ENCODE results near the gene AADACL2.
"Not testable (repeated sequence)": the region's sequence is repeated elsewhere in the genome, so short reads cannot be mapped to it uniquely, and the experiment has no call there.

Gene AADACL2

GRCh38 chr3:151733613-151734012, at the start of gene AADACL2:
AADACL2 (plus strand) TSS chr3:151733927; CDS start chr3:151734036, 109 bp downstream.
- DNase-seq (ENCODE audit: low read depth, low spot score), result no peak

GRCh38 chr3:151684094-151684493, 49.6 kb upstream of the AADACL2 start:
- DNase-seq (ENCODE audit: low read depth, low spot score), result no peak

- no peak for DNase-seq (ENCODE audit: low read depth, low spot score)
Observed at GRCh38 chr3:151686257-151686656, 47.5 kb upstream of the AADACL2 start.

- no peak for DNase-seq (ENCODE audit: low read depth, low spot score)
Observed at GRCh38 chr3:151687076-151687475, 46.7 kb upstream of the AADACL2 start.

- no peak for DNase-seq (ENCODE audit: low read depth, low spot score)
Observed at GRCh38 chr3:151688571-151688970, 45.2 kb upstream of the AADACL2 start.

- no peak for DNase-seq (ENCODE audit: low read depth, low spot score)
Observed at GRCh38 chr3:151690645-151691044, 43.1 kb upstream of the AADACL2 start.

GRCh38 chr3:151697496-151697895, 36.2 kb upstream of the AADACL2 start:
- DNase-seq (ENCODE audit: low read depth, low spot score), result peak; percentile 4

GRCh38 chr3:151707216-151707615, 26.5 kb upstream of the AADACL2 start:
- no peak for DNase-seq (ENCODE audit: low read depth, low spot score)

- no peak for DNase-seq (ENCODE audit: low read depth, low spot score)
Observed at GRCh38 chr3:151708868-151709267, 24.9 kb upstream of the AADACL2 start.

- peak; percentile 6 for DNase-seq (ENCODE audit: low read depth, low spot score)
Observed at GRCh38 chr3:151709847-151710246, 23.9 kb upstream of the AADACL2 start.

- no peak for DNase-seq (ENCODE audit: low read depth, low spot score)
Observed at GRCh38 chr3:151721294-151721693, 12.4 kb upstream of the AADACL2 start.

GRCh38 chr3:151722856-151723255, 10.9 kb upstream of the AADACL2 start:
- no peak for DNase-seq (ENCODE audit: low read depth, low spot score)

GRCh38 chr3:151724576-151725562, 8.9 kb upstream of the AADACL2 start:
- no peak for DNase-seq (ENCODE audit: low read depth, low spot score)

- no peak for DNase-seq (ENCODE audit: low read depth, low spot score)
Observed at GRCh38 chr3:151726016-151726415, 7.7 kb upstream of the AADACL2 start.

- DNase-seq (ENCODE audit: low read depth, low spot score), result no peak
Observed at GRCh38 chr3:151732861-151733260, 866 bp upstream of the AADACL2 start.

- no peak for DNase-seq (ENCODE audit: low read depth, low spot score)
Observed at GRCh38 chr3:151740581-151740980, 6.9 kb downstream of the AADACL2 start.

- DNase-seq (ENCODE audit: low read depth, low spot score), result no peak
Observed at GRCh38 chr3:151743855-151744254, 10.1 kb downstream of the AADACL2 start.

- DNase-seq (ENCODE audit: low read depth, low spot score), result no peak
Observed at GRCh38 chr3:151750181-151750580, 16.5 kb downstream of the AADACL2 start.

- DNase-seq (ENCODE audit: low read depth, low spot score), result no peak
Observed at GRCh38 chr3:151750678-151751077, 17.0 kb downstream of the AADACL2 start.

GRCh38 chr3:151751161-151751560, 17.4 kb downstream of the AADACL2 start:
- DNase-seq (ENCODE audit: low read depth, low spot score), result no peak

- no peak for DNase-seq (ENCODE audit: low read depth, low spot score)
Observed at GRCh38 chr3:151753846-151754245, 20.1 kb downstream of the AADACL2 start.

GRCh38 chr3:151761581-151761980, 27.9 kb downstream of the AADACL2 start:
- no peak for DNase-seq (ENCODE audit: low read depth, low spot score)

- DNase-seq (ENCODE audit: low read depth, low spot score), result not testable (repeated sequence)
Observed at GRCh38 chr3:151764699-151765098, 31.0 kb downstream of the AADACL2 start.

Measured in smooth muscle cell of the brain vasculature (primary cell).